Parathyroid adenoma (tissue), 2 donors: ENCODE data around the gene PTPRJ.

Source experiments
- H2AFZ ChIP-seq: fragments of 300-600 bp; sonication (generic); one replicate; pipeline ENCODE4 v1.7.0; 2017; ENCODE audit warnings: antibody characterized with exemption, mild to moderate bottlenecking
- H3K27ac ChIP-seq: fragments of 300-600 bp; sonication (generic); one replicate; pipeline ENCODE4 v1.7.0; 2017
- H3K27me3 ChIP-seq: fragments of 300-600 bp; sonication (generic); one replicate; pipeline ENCODE4 v1.7.0; 2017; ENCODE audit warnings: low read length; ENCODE audit not compliant: control insufficient read depth, insufficient read depth
- H3K36me3 ChIP-seq: fragments of 300-600 bp; sonication (generic); one replicate; pipeline ENCODE4 v1.7.0; 2017; ENCODE audit warnings: low read length; ENCODE audit not compliant: control insufficient read depth, insufficient read depth
- H3K4me1 ChIP-seq: fragments of 300-600 bp; sonication (generic); one replicate; pipeline ENCODE4 v1.7.0; 2017; ENCODE audit warnings: control low read depth
- H3K4me2 ChIP-seq: fragments of 300-600 bp; sonication (generic); one replicate; pipeline ENCODE4 v1.7.0; 2017; ENCODE audit warnings: low read length
- H3K4me3 ChIP-seq: fragments of 300-600 bp; sonication (generic); one replicate; pipeline ENCODE4 v1.7.0; 2017; ENCODE audit warnings: low read depth, low read length
- H3K79me2 ChIP-seq: fragments of 300-600 bp; sonication (generic); one replicate; pipeline ENCODE4 v1.7.0; 2017; ENCODE audit warnings: control low read depth
- H3K9ac ChIP-seq: fragments of 300-600 bp; sonication (generic); one replicate; pipeline ENCODE4 v1.7.0; 2017; ENCODE audit warnings: mild to moderate bottlenecking
- H3K9me3 ChIP-seq: fragments of 300-600 bp; sonication (generic); one replicate; pipeline ENCODE4 v1.7.0; 2017; ENCODE audit warnings: low read length; ENCODE audit not compliant: control insufficient read depth
- CTCF ChIP-seq: fragments of 300-600 bp; sonication (generic); IDR thresholded peaks from one replicate; pipeline ENCODE4 v1.7.0; 2017; ENCODE audit warnings: antibody characterized with exemption, mild to moderate bottlenecking
- donor health status: primary hyperparathyroidism.

PTPRJ gene

GRCh38 chr11:48105096-48105990 lies 125.0 kb downstream of the PTPRJ start:
- no peak overlapping the region for H3K27ac ChIP-seq
- no peaks in the 10 kb centered on the region for H3K27me3 ChIP-seq
- no peak overlapping the region for H3K9ac ChIP-seq
- no peak overlapping the region for H3K4me3 ChIP-seq
- H2AFZ ChIP-seq = no peak overlapping the region
- H3K4me2 ChIP-seq = no peak overlapping the region
- no peak for TF ChIP-seq CTCF
- H3K36me3 ChIP-seq = no peaks in the 10 kb centered on the region
- H3K4me1 ChIP-seq = peaks cover 3% of the 10 kb centered on the region
- H3K9me3 ChIP-seq = no peaks in the 10 kb centered on the region
- H3K79me2 ChIP-seq = peaks cover 2% of the 10 kb centered on the region

- Histone ChIP-seq H2AFZ (no peak overlapping the region), H3K36me3 (no peaks in the 10 kb centered on the region), H3K9me3 (no peaks in the 10 kb centered on the region), H3K4me3 (no peak overlapping the region), H3K27ac (no peak overlapping the region), H3K4me1 (peaks cover 3% of the 10 kb centered on the region), H3K4me2 (no peak overlapping the region), H3K27me3 (no peaks in the 10 kb centered on the region), H3K79me2 (peaks cover 2% of the 10 kb centered on the region), H3K9ac (no peak overlapping the region)
- no peak for TF ChIP-seq CTCF
Observed at GRCh38 chr11:48106166-48106565, 125.8 kb downstream of the PTPRJ start.

GRCh38 chr11:48107188-48107704 lies 126.9 kb downstream of the PTPRJ start:
- Histone ChIP-seq H3K27me3 (no peaks in the 10 kb centered on the region), H3K4me2 (no peak overlapping the region), H3K4me1 (peaks cover 3% of the 10 kb centered on the region), H3K4me3 (no peak overlapping the region), H3K9ac (no peak overlapping the region), H2AFZ (no peak overlapping the region), H3K9me3 (no peaks in the 10 kb centered on the region), H3K36me3 (no peaks in the 10 kb centered on the region), H3K27ac (no peak overlapping the region), H3K79me2 (peaks cover 2% of the 10 kb centered on the region)
- no peak for TF ChIP-seq CTCF

- peaks cover 3% of the 10 kb centered on the region for H3K4me1 ChIP-seq
- no peak overlapping the region for H3K27ac ChIP-seq
- H3K36me3 ChIP-seq = no peaks in the 10 kb centered on the region
- no peak overlapping the region for H3K9ac ChIP-seq
- no peak overlapping the region for H2AFZ ChIP-seq
- H3K4me2 ChIP-seq = no peak overlapping the region
- H3K79me2 ChIP-seq = peaks cover 2% of the 10 kb centered on the region
- no peaks in the 10 kb centered on the region for H3K9me3 ChIP-seq
- H3K27me3 ChIP-seq = no peaks in the 10 kb centered on the region
- no peak for TF ChIP-seq CTCF
- no peak overlapping the region for H3K4me3 ChIP-seq
Observed at GRCh38 chr11:48108231-48109045, 128.1 kb downstream of the PTPRJ start.
